ENCODE results near the gene SMARCA1.

Gene SMARCA1

DNA sequence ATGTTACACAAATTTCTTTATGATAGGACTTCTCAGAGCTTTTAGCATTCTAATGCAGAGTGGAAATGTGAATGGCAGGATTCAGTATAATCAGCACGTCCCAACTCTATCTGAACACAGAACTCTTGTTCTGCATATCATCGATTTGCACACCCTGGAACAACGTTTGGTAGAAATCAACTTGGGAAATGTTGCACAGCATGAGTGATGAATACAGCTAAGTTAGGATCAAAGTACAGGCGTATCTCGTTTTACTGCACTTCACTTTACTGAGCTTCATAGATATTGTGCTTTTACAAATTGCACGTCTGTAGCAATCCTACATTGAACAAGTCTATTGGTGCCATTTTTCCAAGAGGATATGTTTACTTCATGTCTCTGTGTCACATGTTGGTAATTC, 70.8 kb downstream of the SMARCA1 start:
- DNase-seq (ENCODE audit: low spot score), result no peak

DNA sequence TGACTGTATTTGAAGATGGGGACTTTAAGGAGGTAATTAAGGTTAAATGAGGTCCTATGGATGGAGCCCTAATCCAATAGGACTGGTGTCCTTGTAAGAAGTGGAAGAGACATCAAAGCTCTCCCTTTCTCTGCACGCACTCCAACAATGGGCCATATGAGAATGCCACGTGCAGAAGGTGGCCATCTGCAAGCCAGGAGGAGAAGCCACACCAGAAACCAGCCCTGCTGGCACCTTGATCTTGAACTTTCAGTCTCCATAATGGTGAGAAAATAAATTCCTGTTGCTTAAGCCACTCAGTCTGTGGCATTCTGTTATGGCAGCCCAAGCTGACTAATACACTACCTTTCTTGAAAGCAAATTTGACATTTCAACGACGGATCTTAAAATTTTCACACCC, 73.2 kb downstream of the SMARCA1 start:
- no peak for DNase-seq (ENCODE audit: low spot score)

DNA sequence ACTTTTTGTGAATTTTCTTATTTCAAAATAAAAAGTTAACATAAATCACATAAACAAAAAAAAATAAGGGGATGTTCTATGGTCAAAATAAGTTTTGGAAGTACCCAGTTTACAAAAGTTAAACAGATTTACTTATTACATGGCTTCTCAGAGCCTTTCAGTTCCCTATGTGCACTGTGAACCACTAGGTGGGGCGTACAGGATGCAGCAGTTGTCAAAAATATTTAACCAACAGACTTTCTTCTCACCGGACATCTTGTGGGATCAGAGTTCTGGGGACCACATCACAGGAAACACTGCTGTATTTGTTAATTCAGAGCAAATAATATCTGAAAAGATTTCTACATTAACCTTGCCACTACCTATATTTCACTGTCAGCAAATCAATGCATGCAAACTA, 74.1 kb downstream of the SMARCA1 start:
- DNase-seq (ENCODE audit: low spot score), result no peak

DNA sequence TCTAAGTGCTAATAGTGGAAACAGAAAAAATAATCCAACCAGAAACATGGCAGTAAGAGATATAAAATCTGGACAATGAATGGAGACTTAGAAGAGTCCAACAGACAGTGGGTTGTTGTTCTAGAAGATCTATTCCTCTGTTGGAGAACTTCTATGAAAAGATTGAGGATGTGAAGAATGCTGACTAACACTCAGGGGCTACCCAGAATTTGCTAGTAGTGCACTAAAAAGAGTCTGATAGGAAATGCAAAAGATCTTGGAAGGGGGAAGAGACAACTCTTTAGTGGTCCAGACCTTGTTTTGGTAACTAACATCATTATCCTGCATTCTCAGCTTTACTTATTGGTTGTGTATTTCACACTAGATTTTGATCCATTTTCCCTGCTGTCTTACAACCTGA, 77.9 kb downstream of the SMARCA1 start:
- no peak for DNase-seq (ENCODE audit: low spot score)

DNA sequence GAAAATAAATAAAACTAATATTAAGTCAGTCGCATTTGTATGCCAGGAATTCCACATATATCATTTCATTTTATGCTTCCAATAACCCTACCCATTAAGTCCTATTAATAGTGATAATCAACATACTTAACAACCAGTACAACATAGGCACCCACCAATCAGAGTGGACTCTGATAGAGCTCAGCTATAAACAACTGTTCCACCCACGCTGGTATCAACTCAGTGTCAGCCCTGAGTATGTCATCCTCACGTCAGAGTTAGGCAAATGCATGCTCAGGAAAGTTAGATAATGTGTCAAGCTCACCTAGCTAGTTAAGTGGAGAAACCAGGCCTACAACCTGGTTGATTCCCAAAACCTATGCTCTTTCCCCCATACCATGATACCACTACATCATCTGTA, 89.3 kb downstream of the SMARCA1 start:
- no peak for DNase-seq (ENCODE audit: low spot score)

GRCh38 chrX:129433461-129433860, 89.8 kb downstream of the SMARCA1 start:
- DNase-seq (ENCODE audit: low spot score), result no peak

GRCh38 chrX:129427267-129427666, 96.0 kb downstream of the SMARCA1 start:
- no peak for DNase-seq (ENCODE audit: low spot score)

GRCh38 chrX:129423191-129423590, 100.1 kb downstream of the SMARCA1 start:
- no peak for DNase-seq (ENCODE audit: low spot score)

DNA sequence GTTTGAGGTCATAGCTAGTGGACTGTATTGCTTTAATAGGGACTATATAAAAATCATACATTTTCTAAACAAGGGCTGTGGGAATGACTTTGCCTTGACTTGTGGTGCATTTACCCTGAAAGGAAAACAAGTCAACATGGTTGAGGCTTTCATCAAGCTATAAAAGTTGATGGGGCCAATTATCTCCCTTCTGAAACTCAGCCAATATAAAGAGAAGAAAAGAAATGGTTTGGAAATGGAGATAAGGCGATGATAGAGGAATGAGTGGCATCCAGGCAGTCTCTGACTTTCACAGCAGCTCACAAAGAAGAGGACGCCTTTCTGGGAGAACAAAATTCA, 118.7 kb downstream of the SMARCA1 start:
- DNase-seq (ENCODE audit: low spot score), result no peak

DNA sequence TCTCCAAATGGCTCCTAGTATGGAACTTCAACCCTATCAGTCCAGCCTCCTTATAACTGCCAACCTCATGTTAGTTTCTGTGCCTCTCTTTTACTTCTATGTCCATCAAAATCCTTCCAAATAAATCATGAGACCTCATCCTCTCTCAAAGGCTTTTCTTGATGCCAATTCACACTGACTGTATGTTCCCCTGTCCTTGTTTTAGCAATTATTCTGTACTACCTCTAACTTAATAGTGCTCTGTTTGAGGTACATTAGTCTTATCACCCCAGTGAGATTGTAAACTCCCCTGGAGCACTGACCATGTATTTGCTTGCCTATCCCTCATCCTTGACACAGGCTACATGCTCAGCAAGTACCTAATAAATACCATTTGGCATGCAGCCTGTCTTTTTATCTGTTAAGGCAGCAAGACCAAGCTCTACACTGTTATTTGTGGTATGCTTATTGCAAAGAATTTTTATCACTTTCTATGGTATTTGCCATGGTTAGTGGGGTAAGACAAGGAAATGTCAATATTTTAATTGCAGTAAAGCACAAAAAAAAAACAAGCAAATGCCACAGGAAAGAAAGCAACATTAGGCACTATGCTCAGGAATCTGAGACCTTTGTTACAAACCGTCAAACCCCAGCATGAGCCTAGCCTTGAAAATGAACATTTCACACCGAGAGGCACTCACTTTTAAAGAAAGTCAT, 119.2 kb downstream of the SMARCA1 start:
- no peak for DNase-seq (ENCODE audit: low spot score)
